A549 treated with Mapracorat at 1 μM for 4 hours (cell line): Measurements from ENCODE around the gene KRTAP4-1. TPM values are rescaled to one million over a fixed set of nuclear protein-coding genes. Genes with fewer than 3 reads are reported as not detected.

ENCODE experiments used
- total RNA-seq: library from RNA; stranded (reverse); fragments of 200-300 nt; extraction: Qiagen RNA extraction; gene quantifications from 5 replicates; pipeline ENCODE4 v1.2.3, GENCODE V29; 2022

The KRTAP4-1 gene
- total RNA-seq, result 0.16 to 0.38 TPM (median 0.18 TPM) in 3 of 5 replicates, not detected in the others

DNA sequence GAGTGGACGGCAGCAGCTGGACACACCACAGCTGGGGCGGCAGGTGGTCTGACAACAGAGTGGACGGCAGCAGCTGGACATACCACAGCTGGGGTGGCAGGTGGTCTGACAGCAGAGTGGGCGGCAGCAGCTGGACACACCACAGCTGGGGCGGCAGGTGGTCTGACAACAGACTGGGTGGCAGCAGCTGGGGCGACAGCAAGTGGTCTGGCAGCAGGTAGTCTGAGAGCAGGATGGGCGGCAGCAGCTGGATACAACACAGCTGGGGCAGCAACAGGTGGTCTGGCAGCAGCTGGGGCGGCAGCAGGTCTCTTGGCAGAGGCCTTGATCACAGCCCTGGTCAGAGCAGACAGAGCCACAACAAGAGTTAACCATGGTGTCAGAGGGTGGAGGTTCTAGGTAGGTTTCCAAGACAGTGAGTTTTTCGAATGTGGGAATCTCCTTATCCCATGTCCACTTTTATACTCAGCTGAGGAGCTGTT is at the start of gene KRTAP4-1:
Gene KRTAP4-1 (minus strand): TSS at position 432 of the 482 bp plus-strand sequence. CDS start 57 bp downstream, at position 375.

DNA sequence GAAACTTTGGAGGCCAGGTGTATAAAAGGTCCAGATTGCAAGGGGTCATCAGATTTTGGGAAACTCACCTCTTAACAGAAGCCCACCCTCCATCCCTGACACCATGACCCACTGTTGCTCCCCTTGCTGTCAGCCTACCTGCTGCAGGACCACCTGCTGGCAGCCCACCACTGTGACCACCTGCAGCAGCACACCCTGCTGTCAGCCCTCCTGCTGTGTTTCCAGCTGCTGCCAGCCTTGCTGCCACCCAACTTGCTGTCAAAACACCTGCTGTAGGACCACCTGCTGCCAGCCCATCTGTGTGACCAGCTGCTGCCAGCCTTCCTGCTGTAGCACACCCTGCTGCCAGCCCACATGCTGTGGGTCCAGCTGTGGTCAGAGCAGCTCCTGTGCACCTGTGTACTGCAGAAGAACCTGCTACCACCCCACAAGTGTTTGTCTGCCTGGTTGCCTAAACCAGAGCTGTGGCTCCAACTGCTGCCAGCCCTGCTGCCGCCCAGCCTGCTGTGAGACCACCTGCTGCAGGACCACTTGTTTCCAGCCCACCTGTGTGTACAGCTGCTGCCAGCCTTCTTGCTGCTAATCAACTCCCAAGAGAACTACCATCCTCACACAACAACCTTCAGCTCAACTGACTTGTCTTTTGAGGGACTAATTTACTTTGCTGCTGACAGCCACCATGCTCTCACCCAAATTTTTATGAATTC is 47.8 kb upstream of the KRTAP4-1 start, which contains the start of gene KRTAP9-3:
Gene KRTAP9-3 (plus strand): TSS at position 51 of the 707 bp plus-strand sequence. CDS start 53 bp downstream, at position 104.

DNA sequence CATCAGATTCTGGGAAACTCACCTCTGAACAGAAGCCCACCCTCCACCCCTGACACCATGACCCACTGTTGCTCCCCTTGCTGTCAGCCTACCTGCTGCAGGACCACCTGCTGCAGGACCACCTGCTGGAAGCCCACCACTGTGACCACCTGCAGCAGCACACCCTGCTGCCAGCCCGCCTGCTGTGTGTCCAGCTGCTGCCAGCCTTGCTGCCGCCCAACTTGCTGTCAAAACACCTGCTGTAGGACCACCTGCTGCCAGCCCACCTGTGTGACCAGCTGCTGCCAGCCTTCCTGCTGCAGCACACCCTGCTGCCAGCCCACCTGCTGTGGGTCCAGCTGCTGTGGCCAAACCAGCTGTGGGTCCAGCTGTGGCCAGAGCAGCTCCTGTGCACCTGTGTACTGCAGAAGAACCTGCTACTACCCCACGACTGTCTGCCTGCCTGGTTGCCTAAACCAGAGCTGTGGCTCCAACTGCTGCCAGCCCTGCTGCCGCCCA is 41.9 kb upstream of the KRTAP4-1 start, which contains the start of gene KRTAP9-2:
Gene KRTAP9-2 (plus strand): TSS at position 51 of the 498 bp plus-strand sequence. CDS start 7 bp downstream, at position 58.

DNA sequence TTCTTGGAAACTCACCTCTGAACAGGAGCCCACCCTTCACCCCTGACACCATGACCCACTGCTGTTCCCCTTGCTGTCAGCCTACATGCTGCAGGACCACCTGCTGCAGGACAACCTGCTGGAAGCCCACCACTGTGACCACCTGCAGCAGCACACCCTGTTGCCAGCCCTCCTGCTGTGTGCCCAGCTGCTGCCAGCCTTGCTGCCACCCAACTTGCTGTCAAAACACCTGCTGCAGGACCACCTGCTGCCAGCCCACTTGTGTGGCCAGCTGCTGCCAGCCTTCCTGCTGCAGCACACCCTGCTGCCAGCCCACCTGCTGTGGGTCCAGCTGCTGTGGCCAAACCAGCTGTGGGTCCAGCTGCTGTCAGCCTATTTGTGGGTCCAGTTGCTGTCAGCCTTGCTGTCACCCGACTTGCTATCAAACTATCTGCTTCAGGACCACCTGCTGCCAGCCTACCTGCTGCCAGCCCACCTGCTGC is 5.2 kb upstream of the KRTAP4-1 start, which contains the start of gene KRTAP9-1:
Gene KRTAP9-1 (plus strand): TSS at position 51 of the 482 bp plus-strand sequence. CDS start 0 bp downstream, at position 51.

DNA sequence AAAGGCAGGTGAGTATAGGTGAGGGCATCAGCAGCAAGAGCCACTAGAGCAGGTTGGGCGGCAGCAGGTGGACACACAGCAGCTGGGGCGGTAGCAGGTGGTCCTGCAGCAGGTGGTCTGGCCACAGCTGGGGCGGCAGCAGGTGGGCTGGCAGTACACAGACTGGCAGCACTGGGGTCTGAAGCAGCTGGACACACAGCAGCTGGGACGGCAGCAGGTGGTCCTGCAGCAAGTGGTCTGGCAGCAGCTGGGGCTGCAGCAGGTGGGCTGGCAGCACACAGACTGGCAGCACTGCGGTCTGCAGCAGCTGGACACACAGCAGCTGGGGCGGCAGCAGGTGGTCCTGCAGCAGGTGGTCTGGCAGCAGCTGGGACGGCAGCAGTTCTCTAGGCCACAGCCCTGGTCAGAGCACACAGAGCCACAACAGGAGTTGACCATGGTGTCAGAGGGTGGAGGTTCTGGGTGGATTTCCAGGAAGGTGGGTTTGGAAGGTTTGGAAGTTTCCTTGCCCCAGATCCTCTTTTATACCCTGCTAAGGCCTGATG is 6.9 kb downstream of the KRTAP4-1 start, which contains the start of gene KRTAP4-2:
Gene KRTAP4-2 (minus strand): TSS at position 495 of the 545 bp plus-strand sequence. CDS start 57 bp downstream, at position 438.

DNA sequence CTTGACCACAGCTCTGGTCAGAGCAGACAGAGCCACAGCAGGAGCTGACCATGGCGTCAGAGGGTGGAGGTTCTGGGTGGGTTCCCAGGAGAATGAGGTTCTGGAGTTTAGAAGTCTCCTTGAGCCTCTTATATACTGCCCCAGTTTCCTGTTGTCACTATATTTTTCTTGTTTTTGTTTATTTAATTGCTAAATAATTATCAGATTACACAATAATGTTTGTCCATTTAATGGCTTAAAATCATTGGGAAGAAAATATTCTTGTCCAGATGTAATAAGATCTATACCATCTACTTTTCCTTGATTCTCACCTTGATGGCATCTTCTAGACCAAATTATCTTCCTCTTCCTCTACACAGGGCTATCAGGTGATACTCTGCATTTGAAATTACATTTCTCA is 16.6 kb downstream of the KRTAP4-1 start, which contains the start of gene KRTAP4-3:
Gene KRTAP4-3 (minus strand): TSS at position 101 of the 400 bp plus-strand sequence. CDS start 49 bp downstream, at position 52.

DNA sequence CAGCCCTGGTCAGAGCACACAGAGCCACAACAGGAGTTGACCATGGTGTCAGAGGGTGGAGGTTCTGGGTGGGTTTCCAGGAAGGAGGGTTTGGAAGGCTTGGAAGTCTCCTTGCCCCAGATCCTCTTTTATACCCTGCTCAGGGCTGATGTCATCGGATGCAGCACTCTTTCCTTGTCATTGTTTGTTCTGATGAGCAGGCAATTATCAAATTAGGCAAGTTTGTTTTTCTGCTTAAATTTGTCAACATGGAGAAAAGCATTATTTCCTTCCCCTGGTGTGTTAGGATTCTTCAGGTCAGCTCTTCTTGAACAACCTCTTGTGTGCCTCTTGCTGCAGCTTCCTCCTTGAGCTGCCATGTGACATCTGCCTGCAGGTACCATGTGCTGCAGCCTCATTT is 24.1 kb downstream of the KRTAP4-1 start, which contains the start of gene KRTAP4-4:
Gene KRTAP4-4 (minus strand): TSS at position 101 of the 400 bp plus-strand sequence. CDS start 57 bp downstream, at position 44.

DNA sequence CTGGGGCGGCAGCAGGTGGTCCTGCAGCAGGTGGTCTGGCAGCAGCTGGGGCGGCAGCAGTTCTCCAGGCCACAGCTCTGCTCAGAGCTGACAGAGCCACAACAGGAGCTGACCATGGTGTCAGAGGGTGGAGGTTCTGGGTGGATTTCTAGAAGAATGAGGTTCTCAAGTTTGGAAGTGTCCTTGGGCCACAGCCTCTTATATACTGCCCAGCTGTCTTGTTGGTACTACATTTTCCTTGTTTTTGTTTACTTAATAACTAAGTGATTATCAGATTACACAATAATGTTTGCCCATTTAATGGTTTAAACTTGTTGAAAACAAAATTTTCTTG is 35.1 kb downstream of the KRTAP4-1 start, which contains the start of gene KRTAP4-5:
Gene KRTAP4-5 (minus strand): TSS at position 174 of the 334 bp plus-strand sequence. CDS start 58 bp downstream, at position 116.

DNA sequence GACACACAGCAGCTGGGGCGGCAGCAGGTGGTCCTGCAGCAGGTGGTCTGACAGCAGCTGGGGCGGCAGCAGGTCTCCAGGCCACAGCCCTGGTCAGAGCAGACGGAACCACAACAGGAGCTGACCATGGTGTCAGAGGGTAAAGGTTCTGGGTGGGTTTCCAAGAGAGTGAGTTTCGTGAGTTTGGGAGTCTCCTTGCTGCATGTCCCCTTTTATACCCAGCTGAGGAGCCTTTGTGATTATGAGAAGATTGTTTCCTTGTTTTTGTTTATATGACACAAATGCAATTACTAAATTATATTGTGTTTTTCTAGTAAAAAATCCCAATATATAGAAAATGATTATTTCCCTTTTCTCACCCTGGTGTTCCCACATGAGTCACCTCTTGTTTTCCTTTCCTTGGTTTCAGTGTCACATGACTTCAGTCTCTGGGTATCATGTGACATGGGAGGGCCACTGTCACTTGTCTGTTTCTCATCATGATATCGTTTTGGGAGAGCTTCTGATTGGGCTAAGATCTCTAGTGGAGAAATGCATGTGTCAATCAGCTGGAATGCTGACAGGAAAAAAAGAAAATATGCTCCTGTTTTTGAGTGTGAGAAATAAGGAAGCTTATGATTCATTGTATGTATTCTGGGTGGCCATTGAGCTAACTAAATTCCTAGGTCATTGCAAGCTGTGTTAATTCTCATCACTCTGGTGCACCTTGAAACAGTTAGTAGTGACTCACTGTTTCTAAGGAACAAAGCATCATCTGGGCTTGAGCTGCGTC is 44.2 kb downstream of the KRTAP4-1 start, which contains the start of gene KRTAP4-6:
Gene KRTAP4-6 (minus strand): TSS at position 185 of the 772 bp plus-strand sequence. CDS start 57 bp downstream, at position 128.

Other genes with a start within 250 kb of the KRTAP4-1 start
- gene KRT23, start 247.3 kb downstream of the KRTAP4-1 start, total RNA-seq, result 0.08 to 0.15 TPM (median 0.08 TPM) in 3 of 5 replicates, not detected in the others
- gene KRT39, start 218.0 kb downstream of the KRTAP4-1 start, total RNA-seq, result not detected in 5 replicates
- gene KRT40, start 200.6 kb downstream of the KRTAP4-1 start, total RNA-seq, result not detected in 5 replicates
- not detected in 5 replicates for gene KRTAP3-3, start 190.7 kb downstream of the KRTAP4-1 start, total RNA-seq
- 0.22 to 0.42 TPM (median 0.37 TPM) in 3 of 5 replicates, not detected in the others for gene KRTAP3-2, start 185.0 kb downstream of the KRTAP4-1 start, total RNA-seq
- gene KRTAP3-1, start 175.8 kb downstream of the KRTAP4-1 start, total RNA-seq, result 0.35 TPM in 1 of 5 replicates, not detected in the others
- gene KRTAP1-5, start 157.7 kb downstream of the KRTAP4-1 start, total RNA-seq, result not detected in 5 replicates
- not detected in 5 replicates for gene KRTAP1-4, start 154.7 kb downstream of the KRTAP4-1 start, total RNA-seq
- not detected in 5 replicates for gene KRTAP1-3, start 150.0 kb downstream of the KRTAP4-1 start, total RNA-seq
- gene KRTAP1-1, start 143.5 kb downstream of the KRTAP4-1 start, total RNA-seq, result not detected in 5 replicates
- gene KRTAP2-1, start 137.6 kb downstream of the KRTAP4-1 start, total RNA-seq, result not detected in 5 replicates
- gene KRTAP2-2, start 129.7 kb downstream of the KRTAP4-1 start, total RNA-seq, result not detected in 5 replicates
- gene KRTAP2-3, start 124.8 kb downstream of the KRTAP4-1 start, total RNA-seq, result 0.22 TPM in 1 of 5 replicates, not detected in the others
- not detected in 5 replicates for gene KRTAP2-4, start 119.0 kb downstream of the KRTAP4-1 start, total RNA-seq
- gene KRTAP4-7, start 100.8 kb downstream of the KRTAP4-1 start, total RNA-seq, result not detected in 5 replicates
- gene KRTAP4-8, start 86.8 kb downstream of the KRTAP4-1 start, total RNA-seq, result not detected in 5 replicates
- gene KRTAP4-16, start 82.7 kb downstream of the KRTAP4-1 start, total RNA-seq, result not detected in 5 replicates
- not detected in 5 replicates for gene KRTAP4-9, start 79.5 kb downstream of the KRTAP4-1 start, total RNA-seq
- not detected in 5 replicates for gene KRTAP4-11, start 66.5 kb downstream of the KRTAP4-1 start, total RNA-seq
- not detected in 5 replicates for gene KRTAP4-12, start 60.7 kb downstream of the KRTAP4-1 start, total RNA-seq
- gene KRTAP4-6, start 44.4 kb downstream of the KRTAP4-1 start, total RNA-seq, result not detected in 5 replicates
- not detected in 5 replicates for gene KRTAP4-5, start 35.1 kb downstream of the KRTAP4-1 start, total RNA-seq
- not detected in 5 replicates for gene KRTAP4-4, start 24.2 kb downstream of the KRTAP4-1 start, total RNA-seq
- not detected in 5 replicates for gene KRTAP4-3, start 16.7 kb downstream of the KRTAP4-1 start, total RNA-seq
- not detected in 5 replicates for gene KRTAP4-2, start 6.7 kb downstream of the KRTAP4-1 start, total RNA-seq
- not detected in 5 replicates for gene KRTAP9-1, start 5.0 kb upstream of the KRTAP4-1 start, total RNA-seq
- gene KRTAP9-2, start 41.7 kb upstream of the KRTAP4-1 start, total RNA-seq, result not detected in 5 replicates
- not detected in 5 replicates for gene KRTAP9-3, start 47.5 kb upstream of the KRTAP4-1 start, total RNA-seq
- gene KRTAP9-8, start 53.1 kb upstream of the KRTAP4-1 start, total RNA-seq, result not detected in 5 replicates
- gene KRTAP9-4, start 64.8 kb upstream of the KRTAP4-1 start, total RNA-seq, result not detected in 5 replicates
- not detected in 5 replicates for gene KRTAP9-9, start 70.5 kb upstream of the KRTAP4-1 start, total RNA-seq
- not detected in 5 replicates for gene KRTAP9-6, start 80.5 kb upstream of the KRTAP4-1 start, total RNA-seq
- gene KRTAP9-7, start 90.8 kb upstream of the KRTAP4-1 start, total RNA-seq, result not detected in 5 replicates
- gene KRTAP29-1, start 117.9 kb upstream of the KRTAP4-1 start, total RNA-seq, result not detected in 5 replicates
- not detected in 5 replicates for gene KRTAP16-1, start 124.4 kb upstream of the KRTAP4-1 start, total RNA-seq
- gene KRTAP17-1, start 130.8 kb upstream of the KRTAP4-1 start, total RNA-seq, result not detected in 5 replicates
- not detected in 5 replicates for gene KRT33A, start 165.9 kb upstream of the KRTAP4-1 start, total RNA-seq
- not detected in 5 replicates for gene KRT33B, start 184.9 kb upstream of the KRTAP4-1 start, total RNA-seq
- 0.14 to 0.41 TPM (median 0.39 TPM) in 5 replicates for gene KRT34, start 197.4 kb upstream of the KRTAP4-1 start, total RNA-seq
- not detected in 5 replicates for gene KRT31, start 212.7 kb upstream of the KRTAP4-1 start, total RNA-seq
- not detected in 5 replicates for gene KRT37, start 239.7 kb upstream of the KRTAP4-1 start, total RNA-seq